Transverse colon (tissue), 4 donors: ENCODE measurements around the gene NKX2-3. TPM values are rescaled to one million over a fixed set of nuclear protein-coding genes. Genes with fewer than 3 reads are reported as not detected.
A peak's percentile ranks its signal among the peaks of the same experiment; 100 is the strongest.

Source experiments
- DNase-seq: peaks from one replicate; pipeline ENCODE4 v3.0.0-alpha.2; 2019
- H3K27ac ChIP-seq, 4 donors: fragments of 200-600 bp; sonication (generic); 2 replicates each; pipeline ENCODE4 v1.5.1; 2016 to 2018; ENCODE audit warnings: inconsistent platforms in 4 of 4
- H3K27me3 ChIP-seq: fragments of 200-600 bp; sonication (generic); 2 replicates; pipeline ENCODE4 v1.5.1; 2017; ENCODE audit warnings: inconsistent platforms
- H3K36me3 ChIP-seq, 4 donors: fragments of 200-600 bp; sonication (generic); 2 replicates each; pipeline ENCODE4 v1.5.1; 2017 to 2019; ENCODE audit warnings: inconsistent platforms in 4 of 4
- H3K4me1 ChIP-seq, 4 donors: fragments of 200-600 bp; sonication (generic); 2 replicates each; pipeline ENCODE4 v1.5.1; 2017 to 2020; ENCODE audit warnings: inconsistent platforms in 4 of 4
- H3K4me3 ChIP-seq, 4 donors: fragments of 200-600 bp; sonication (generic); 1 replicate in 1 of 4; 2 replicates in 3 of 4; pipeline versions ENCODE4 v1.5.1 to v1.6.1; 2017 to 2019; ENCODE audit warnings: inconsistent platforms in 4 of 4
- H3K9me3 ChIP-seq, 2 donors: fragments of 200-600 bp; sonication (generic); 2 replicates each; pipeline ENCODE4 v1.5.1; 2017 to 2019; ENCODE audit warnings: inconsistent platforms in 2 of 2
- CTCF ChIP-seq, 5 experiments: fragments of 200-600 bp in 3 of 5; fragments of 450-650 bp in 2 of 5; sonication (generic) in 3 of 5; IDR thresholded peaks; 1 replicate in 2 of 5; 2 replicates in 3 of 5; pipeline ENCODE4 v1.5.1; 2016 to 2017; ENCODE audit warnings: antibody characterized with exemption in 5 of 5, inconsistent platforms in 3 of 5, mild to moderate bottlenecking in 2 of 5, moderate library complexity in 1 of 5
- EP300 ChIP-seq: sonication (generic); formaldehyde crosslinking; IDR thresholded peaks from one replicate; pipeline ENCODE4 v1.6.1; 2017; ENCODE audit warnings: antibody characterized with exemption, low read depth
- POLR2A ChIP-seq: fragments of 450-650 bp; IDR thresholded peaks from one replicate; pipeline ENCODE4 v1.6.1; 2016; ENCODE audit warnings: antibody characterized with exemption, mild to moderate bottlenecking, moderate library complexity
- POLR2AphosphoS5 ChIP-seq, 3 donors: sonication (generic); formaldehyde crosslinking; IDR thresholded peaks; one replicate each; pipeline ENCODE4 v1.6.1; 2016; ENCODE audit warnings: antibody characterized with exemption in 3 of 3
- WGBS, 2 donors: methylation state at CpG; one replicate each; pipeline ENCODE4 v1.1.5; 2018; ENCODE audit warnings: low coverage in 1 of 2; 5-methylcytosine and 5-hydroxymethylcytosine counted together
- in situ Hi-C, 4 donors: fragments of 200-750 bp; cut with MboI; loops; one replicate each; pipeline versions ENCODE4 v1.15.0 to v1.15.1; 2017; ENCODE audit warnings: low sequenced_read_pairs in 3 of 4, low pct_ligation_motif_present in 1 of 4, low pct_unique_long_range_greater_than_20kb in 1 of 4
- intact Hi-C: fragments of 100-400 bp; cut with DNase I; formaldehyde crosslinking; loops from one replicate; pipeline ENCODE4 v1.15.1; 2023; ENCODE audit warnings: low total_unique reads
- total RNA-seq, 4 donors: library from RNA; depleted of rRNA; stranded (reverse); fragments of >200 nt; gene quantifications; one replicate each; pipeline ENCODE4 v1.1.0, GENCODE V29; 2016

NKX2-3 gene
- 10 to 100 TPM in 2 of 4 donors, 1 to 10 TPM in 2; 7.0 to 11.1 (median 9.7) TPM for total RNA-seq

GRCh38 chr10:99532687-99533495 is at the start of gene NKX2-3:
Gene NKX2-3, plus strand, starts transcription at chr10:99532942. Its CDS starts 190 bp downstream, at chr10:99533132.
- Histone ChIP-seq H3K4me3 (peak within 1 kb of the TSS; percentile 46 to 55 (median 49)), H3K36me3 (no peaks in the 10 kb centered on the region), H3K9me3 (no peaks in the 10 kb centered on the region), H3K27ac (peak within 1 kb of the TSS; percentile 86 to 94 (median 90)), H3K4me1 (peaks cover 0 to 41% (median 32%) of the 10 kb centered on the region in 4 donors), H3K27me3 (peaks cover 100% of the 10 kb centered on the region)
- peak; percentile 90 for DNase-seq
- in situ Hi-C loops (no loop called here), intact Hi-C loops (no loop called here)
- no peak for TF ChIP-seq CTCF (IDR thresholded peaks at IDR 0.05)
- TF ChIP-seq POLR2A = peak; percentile 83
- TF ChIP-seq POLR2AphosphoS5 (IDR thresholded peaks at IDR 0.05) = peak; percentile 88 to 96 (median 94)
- peak; percentile 3 for TF ChIP-seq EP300
- WGBS, 2 donors = 0 to 15% methylated on average over 1 to 37 of the region's 51 CpGs

- DNase-seq = no peak
- Histone ChIP-seq H3K27ac (no peak overlapping the region), H3K4me3 (no peak overlapping the region), H3K36me3 (no peaks in the 10 kb centered on the region), H3K27me3 (peaks cover 29% of the 10 kb centered on the region), H3K4me1 (no peaks in the 10 kb centered on the region), H3K9me3 (no peaks in the 10 kb centered on the region)
- in situ Hi-C loops (no loop called here), intact Hi-C loops (no loop called here)
- TF ChIP-seq POLR2A (no peak), CTCF (IDR thresholded peaks at IDR 0.05) (peak in 3 of 5 experiments; percentile 17 to 39 (median 37))
- 45 to 66% methylated on average over 5 to 27 of the region's 27 CpGs for WGBS, 2 donors
Measured at GRCh38 chr10:99484626-99485581, 47.8 kb upstream of the NKX2-3 start.

- Histone ChIP-seq H3K36me3 (no peaks in the 10 kb centered on the region), H3K9me3 (no peaks in the 10 kb centered on the region), H3K4me3 (no peak overlapping the region), H3K4me1 (no peaks in the 10 kb centered on the region), H3K27me3 (peaks cover 36% of the 10 kb centered on the region), H3K27ac (no peak overlapping the region)
- TF ChIP-seq POLR2AphosphoS5 (IDR thresholded peaks at IDR 0.05) = no peak
- TF ChIP-seq POLR2A = no peak
- no peak for TF ChIP-seq EP300
- no peak for TF ChIP-seq CTCF (IDR thresholded peaks at IDR 0.05)
- intact Hi-C loops = no loop called here
- no peak for DNase-seq
- in situ Hi-C loops = no loop called here
- WGBS, 2 donors = 80 to 86% methylated on average over 3 to 5 of the region's 5 CpGs
Measured at GRCh38 chr10:99487125-99487807, 45.5 kb upstream of the NKX2-3 start.
